GM18526 (cell line): ENCODE results near the gene CCDC102A.

Source experiments
- POLR2A ChIP-seq: IDR thresholded peaks from 3 replicates; pipeline ENCODE4 v1.6.1; 2011; ENCODE audit not compliant: insufficient read length; ENCODE audit errors: extremely low read depth

The CCDC102A gene

GRCh38 chr16:57536306-57537193, at the start of gene CCDC102A:
TSS of gene CCDC102A (minus strand) at chr16:57536571. CDS start at chr16:57529177, 7,394 bp downstream.
- TF ChIP-seq POLR2A, result peak; percentile 25

- TF ChIP-seq POLR2A, result no peak
These were observed 48.8 kb upstream of the CCDC102A start for GRCh38 chr16:57585051-57585687.

- TF ChIP-seq POLR2A, result no peak
These were observed 42.9 kb upstream of the CCDC102A start for GRCh38 chr16:57579361-57579665.

- no peak for TF ChIP-seq POLR2A
These were observed 42.4 kb upstream of the CCDC102A start for GRCh38 chr16:57578521-57579360.

- no peak for TF ChIP-seq POLR2A
These were observed 41.4 kb upstream of the CCDC102A start for GRCh38 chr16:57577691-57578224.

GRCh38 chr16:57577214-57577613, 40.8 kb upstream of the CCDC102A start:
- TF ChIP-seq POLR2A, result no peak

GRCh38 chr16:57576429-57576870, 40.1 kb upstream of the CCDC102A start:
- no peak for TF ChIP-seq POLR2A

- TF ChIP-seq POLR2A, result no peak
These were observed 39.3 kb upstream of the CCDC102A start for GRCh38 chr16:57575468-57576277.

GRCh38 chr16:57574646-57575467, 38.5 kb upstream of the CCDC102A start:
- no peak for TF ChIP-seq POLR2A

- TF ChIP-seq POLR2A, result no peak
These were observed 37.7 kb upstream of the CCDC102A start for GRCh38 chr16:57574086-57574485.

- no peak for TF ChIP-seq POLR2A
These were observed 36.8 kb upstream of the CCDC102A start for GRCh38 chr16:57572978-57573728.

GRCh38 chr16:57571098-57571497, 34.7 kb upstream of the CCDC102A start:
- TF ChIP-seq POLR2A, result no peak
